ENCODE measurements around the gene ACTN1.

ACTN1 gene

GRCh38 chr14:68898248-68899032, 80.7 kb downstream of the ACTN1 start:
- TF ChIP-seq CTCF (IDR thresholded peaks at IDR 0.05): no peak

- no peak for TF ChIP-seq CTCF (IDR thresholded peaks at IDR 0.05)
These were observed 81.4 kb downstream of the ACTN1 start for GRCh38 chr14:68897559-68898155.

DNA sequence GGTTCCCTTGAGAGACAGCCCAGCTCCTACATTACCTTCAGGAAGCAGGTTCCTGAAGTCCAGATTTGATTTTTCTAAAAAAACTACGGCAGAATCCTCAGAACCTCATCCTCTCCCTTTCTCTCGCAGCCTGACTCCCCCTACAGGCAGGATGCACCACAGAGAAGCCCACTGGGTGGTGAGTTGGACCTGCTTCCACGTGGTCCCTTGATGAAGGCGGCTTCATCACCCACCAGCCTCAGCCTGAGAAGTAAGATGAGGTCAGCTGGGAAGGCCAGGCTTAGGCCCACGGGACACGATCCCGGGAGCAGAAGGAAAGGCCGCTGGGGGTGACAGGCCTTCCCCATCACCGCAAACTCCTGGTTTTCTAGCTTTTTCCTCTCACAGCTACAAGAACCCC, 83.0 kb downstream of the ACTN1 start:
- no peak; the same call in 1 of the 2 replicates for TF ChIP-seq CTCF (IDR thresholded peaks at IDR 0.05)

DNA sequence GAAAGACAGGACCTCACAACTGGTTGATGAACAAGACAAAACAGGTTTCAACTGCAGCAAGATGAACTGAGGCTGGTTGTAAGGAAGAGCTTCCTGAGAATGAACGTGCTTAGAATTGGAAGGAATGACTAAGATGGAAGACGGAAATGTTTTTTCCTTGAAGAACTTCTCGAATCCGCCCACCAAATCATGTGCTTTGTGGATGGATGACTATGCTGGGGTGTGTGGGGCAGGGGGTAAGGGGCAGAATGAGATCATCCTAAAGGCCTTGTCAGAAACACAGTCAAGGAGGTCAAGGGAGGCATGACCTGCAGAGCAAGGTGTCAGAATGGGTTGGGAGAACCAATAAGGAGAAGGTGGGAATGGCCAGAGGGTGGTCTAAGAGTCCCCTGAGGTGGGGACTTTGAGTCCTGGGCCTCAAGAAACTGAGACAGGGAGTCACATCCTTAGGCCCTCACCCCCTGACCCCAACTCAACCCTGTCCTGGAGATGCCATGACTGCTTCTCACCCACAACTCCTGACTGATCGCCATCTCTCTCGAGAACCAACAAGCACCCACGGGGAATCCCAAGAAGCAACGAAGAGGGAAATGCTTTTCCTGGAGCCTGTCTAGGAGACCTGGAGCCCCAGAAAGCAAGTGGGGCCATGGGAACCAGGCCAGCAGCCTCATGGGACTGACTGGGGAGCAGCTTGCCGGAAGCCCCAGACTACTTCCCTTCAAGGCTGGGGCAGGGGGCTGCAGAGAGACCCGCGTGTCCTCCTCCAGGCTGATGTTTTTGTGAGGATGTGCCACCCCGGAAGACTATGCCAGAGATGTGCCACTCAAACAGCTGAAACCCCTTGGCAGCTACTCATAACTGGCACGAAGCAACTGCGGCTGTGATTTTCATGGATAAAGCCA, 84.0 kb downstream of the ACTN1 start:
- TF ChIP-seq CTCF (IDR thresholded peaks at IDR 0.05): no peak

- no peak for TF ChIP-seq CTCF (IDR thresholded peaks at IDR 0.05)
These were observed 85.0 kb downstream of the ACTN1 start for GRCh38 chr14:68894123-68894522.

DNA sequence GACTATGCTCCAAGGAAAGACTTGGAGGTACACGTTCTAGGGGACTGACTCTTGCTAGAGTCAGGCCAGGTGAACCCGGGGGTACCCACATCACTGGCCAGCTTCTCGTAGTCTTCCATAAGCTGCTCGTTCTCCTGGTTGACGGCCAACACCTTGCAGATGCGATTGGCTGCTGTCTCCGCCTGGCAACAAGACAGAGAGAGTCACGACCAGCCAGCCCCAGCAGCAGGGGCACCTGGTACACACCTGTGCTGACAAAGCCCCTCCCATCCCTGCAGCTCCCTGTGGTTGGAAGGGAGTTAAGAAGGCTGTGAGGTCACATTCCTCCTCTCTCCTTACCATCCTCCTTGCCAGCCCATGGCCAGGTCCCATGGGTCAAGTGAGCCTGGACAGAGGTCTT, 85.5 kb downstream of the ACTN1 start:
- TF ChIP-seq CTCF (IDR thresholded peaks at IDR 0.05): no peak

DNA sequence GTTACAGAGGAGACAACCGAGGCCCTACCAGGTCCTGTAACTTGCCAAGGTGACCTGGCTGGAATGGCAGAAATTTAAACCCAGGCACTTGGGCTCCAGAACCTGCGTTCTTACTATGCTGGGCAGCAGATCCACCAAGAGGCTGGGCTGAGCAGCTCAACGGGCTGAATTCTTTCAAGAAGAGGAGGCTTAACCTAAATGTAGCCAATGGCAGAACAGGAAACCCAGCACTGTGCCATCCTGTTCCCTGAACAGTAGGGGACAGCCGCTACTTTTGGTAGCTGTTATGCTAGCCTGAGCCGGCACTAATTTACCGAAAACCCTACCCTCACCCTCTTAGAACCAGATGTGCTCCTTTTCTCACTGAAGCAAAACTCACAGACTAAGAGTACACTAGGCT, 86.1 kb downstream of the ACTN1 start:
- no peak for TF ChIP-seq CTCF (IDR thresholded peaks at IDR 0.05)
